GM18505 (cell line): ENCODE results near the gene NCR3LG1.

Experiments
- ATAC-seq: cut with Tn5 transposase; IDR thresholded peaks from one replicate; pipeline ENCODE4 v1.9.1; 2021; ENCODE audit not compliant: unreplicated experiment
- POLR2A ChIP-seq: IDR thresholded peaks from 4 replicates; pipeline ENCODE4 v1.6.1; 2011; ENCODE audit warnings: borderline replicate concordance; ENCODE audit not compliant: insufficient read depth, insufficient read length; ENCODE audit errors: extremely low read depth

Gene NCR3LG1

DNA sequence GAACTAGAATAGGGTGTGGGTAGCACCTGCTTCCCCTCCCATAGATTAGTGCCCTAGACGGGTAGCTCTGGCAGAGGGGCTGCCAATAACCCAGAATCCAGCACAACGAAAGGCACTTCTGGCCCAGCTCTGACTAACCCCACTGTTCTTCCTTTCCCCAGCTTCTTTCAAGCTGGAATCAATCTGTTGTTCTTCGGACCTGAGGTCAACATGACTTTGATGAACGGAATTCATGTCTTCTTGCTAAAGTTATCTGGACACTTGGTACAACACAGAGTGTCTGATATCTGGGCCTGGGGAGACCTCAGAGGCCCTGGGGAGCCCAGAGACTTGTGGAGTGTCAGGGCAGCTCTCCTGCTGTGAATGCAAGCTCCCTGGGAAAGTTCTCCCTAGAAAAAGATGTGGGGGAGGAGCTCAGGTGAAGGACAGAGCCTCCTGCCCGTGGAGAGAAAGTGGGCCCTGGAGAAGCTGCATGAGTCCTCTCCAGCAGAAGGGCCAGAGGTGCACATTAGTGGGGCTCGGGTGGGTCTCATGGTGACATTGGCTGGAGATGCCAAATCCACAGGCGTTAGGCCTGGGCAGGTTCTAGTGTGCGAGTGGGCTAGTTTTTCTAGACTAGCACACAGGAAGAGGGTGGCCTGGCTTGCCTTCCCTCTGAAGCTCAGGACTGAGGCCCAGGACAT lies 30.6 kb downstream of the NCR3LG1 start:
- ATAC-seq: no peak
- no peak for TF ChIP-seq POLR2A

DNA sequence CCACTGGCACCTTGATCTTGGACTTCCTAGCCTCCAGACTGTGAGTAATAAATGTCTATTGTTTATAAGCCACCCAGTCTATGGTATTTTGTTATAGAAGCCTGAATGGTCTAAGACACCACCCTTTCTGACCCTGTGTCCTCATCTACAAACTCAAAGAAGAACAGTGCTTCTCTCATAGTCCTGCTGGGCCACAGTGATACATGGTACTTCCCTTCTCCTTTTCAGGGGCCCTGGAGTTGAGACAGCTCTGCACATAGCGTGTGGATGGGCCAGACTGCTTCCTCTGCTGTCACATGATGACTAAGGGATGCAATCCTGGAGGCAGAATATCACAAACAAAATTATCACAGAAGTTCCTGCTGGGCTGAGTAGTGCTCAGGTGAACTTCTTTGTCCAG lies 31.9 kb downstream of the NCR3LG1 start:
- no peak for TF ChIP-seq POLR2A

DNA sequence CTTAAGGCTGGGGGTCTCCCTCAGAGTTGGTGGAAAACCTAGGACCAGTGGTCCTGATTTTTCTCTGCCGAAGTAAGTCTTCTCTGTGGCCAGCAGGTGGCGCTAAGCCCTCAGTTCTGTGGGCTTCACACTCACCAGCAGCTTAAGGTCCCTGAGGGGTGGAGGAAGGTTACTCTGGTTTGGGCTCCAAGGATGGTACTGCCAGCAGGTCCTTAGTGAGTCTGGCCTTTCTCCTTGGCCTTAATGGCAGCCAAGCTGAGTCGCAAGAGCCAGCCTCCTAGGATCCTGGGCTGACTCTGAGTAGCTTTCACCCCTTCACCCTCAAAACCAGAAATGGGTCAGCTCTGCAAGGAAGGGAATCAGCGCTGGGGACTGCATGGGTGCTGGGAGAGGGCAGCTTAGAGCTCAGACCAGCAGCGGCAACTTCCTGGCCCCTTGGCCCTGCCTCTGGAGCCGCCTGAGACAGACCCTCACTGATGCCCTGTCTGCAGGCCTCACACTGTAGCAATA lies 32.5 kb downstream of the NCR3LG1 start:
- no peak for TF ChIP-seq POLR2A
- no peak for ATAC-seq

More for the DNA sequence above, 31.9 kb downstream of the NCR3LG1 start:
- no peak for ATAC-seq

DNA sequence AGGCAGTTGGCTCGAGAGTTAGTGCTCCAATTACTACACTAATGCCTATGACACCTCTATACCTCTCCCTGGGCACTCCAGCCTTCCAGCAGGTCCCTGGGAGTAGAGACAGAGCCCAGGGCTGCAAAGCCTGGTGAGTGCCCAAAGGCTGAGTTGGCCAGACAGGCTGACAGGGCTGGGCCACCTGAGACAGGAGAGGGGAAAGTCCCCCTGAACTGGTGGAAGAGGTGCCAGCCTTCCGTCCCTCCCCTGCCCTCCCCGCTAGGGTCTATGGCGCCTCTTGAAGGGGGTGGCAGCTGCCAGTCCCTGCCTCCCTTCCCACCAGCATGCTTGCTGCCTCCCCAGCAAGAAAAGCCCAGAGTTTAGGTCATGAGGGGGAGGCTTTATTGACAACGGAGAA lies 33.9 kb downstream of the NCR3LG1 start:
- TF ChIP-seq POLR2A: no peak
- no peak for ATAC-seq

DNA sequence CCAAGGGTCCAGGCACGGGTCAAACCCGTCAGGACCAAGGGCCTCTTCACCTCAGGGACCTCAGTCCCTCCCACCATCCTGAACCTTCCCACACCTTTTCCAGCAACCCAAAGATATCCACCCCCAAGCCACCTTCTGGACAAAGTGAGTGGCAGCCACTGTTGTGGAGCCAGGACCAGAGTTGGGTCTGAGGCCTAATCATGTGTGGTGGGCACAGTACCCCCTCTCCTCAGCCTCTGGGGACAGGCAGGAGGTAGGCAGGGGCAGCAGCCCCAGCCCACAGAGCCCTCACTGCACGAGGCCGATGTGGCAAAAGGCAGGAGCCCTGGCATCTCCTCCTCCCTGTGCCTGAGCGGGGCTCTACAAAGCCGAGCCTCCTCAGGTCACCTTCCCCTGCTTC lies 34.3 kb downstream of the NCR3LG1 start:
- ATAC-seq: no peak
- no peak for TF ChIP-seq POLR2A

DNA sequence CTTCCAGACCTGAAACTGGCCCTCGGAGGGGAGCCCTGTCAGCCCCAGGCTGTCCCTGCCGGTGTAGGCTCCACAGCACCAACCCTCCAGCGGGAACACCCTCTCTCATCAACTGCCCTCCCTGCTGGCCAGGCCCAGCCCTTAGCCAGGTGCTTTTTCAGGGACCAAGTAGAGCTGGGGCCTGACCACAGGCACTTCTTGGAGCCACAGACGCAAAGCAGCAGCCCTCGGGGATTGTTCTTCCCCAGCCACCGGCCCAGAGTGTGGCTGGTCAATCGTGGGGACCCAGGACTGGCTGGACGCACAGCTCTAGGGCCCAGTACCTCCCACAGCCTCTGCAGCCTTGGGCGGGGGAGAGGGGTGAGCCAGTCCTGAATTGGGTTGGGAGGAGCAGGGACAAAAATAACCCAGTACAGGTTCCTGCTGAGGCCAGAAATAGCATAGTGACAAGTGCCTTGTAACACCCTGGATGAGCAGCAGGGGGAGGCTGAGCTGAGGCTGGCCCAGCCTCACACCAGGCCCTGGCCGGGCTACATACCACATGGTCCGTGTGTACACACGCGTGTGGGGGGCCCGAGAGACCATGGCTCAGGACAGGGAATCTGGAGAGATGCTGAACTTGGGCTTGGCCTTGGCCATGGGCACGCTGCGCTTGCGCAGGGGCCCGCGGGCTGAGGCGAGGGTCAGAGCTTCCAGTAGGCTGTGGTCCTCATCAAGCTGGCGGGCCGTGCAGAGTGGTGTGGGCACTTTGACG lies 34.9 kb downstream of the NCR3LG1 start:
- peak; percentile 59 for ATAC-seq
- no peak for TF ChIP-seq POLR2A

DNA sequence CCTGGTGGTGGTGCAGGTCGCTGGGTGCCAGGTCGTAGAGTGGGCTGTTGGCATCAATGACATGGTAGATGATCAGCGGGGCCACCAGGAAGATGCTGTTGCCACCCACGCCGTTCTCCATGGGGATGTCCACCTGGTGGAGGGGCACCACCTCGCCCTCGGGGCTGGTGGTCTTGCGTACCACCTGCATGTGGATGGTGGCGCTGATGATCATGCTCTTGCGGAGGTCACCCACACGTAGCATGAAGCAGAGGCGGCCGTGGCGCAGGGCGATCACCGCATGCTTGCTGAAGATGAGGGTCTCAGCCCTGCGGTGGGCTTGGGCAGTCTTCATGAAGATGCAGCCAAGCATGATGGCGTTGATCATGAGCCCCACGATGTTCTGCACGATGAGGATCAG lies 35.7 kb downstream of the NCR3LG1 start:
- no peak for TF ChIP-seq POLR2A
- no peak for ATAC-seq

DNA sequence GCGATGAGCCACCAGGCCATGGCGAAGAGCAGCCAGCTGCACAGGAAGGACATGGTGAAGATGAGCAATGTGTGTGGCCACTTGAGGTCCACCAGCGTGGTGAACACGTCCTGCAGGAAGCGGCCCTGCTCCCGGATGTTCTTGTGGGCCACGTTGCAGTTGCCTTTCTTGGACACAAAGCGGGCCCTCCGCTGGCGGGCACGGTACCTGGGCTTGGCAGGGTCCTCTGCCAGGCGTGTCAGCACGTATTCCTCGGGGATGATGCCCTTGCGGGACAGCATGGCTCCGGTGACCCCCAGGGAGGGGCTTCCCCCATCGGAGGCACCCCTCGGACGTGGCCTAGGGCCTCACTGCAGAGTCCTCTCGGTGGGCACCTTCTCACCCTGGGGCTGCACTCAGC lies 36.2 kb downstream of the NCR3LG1 start:
- ATAC-seq: no peak
- TF ChIP-seq POLR2A: no peak

DNA sequence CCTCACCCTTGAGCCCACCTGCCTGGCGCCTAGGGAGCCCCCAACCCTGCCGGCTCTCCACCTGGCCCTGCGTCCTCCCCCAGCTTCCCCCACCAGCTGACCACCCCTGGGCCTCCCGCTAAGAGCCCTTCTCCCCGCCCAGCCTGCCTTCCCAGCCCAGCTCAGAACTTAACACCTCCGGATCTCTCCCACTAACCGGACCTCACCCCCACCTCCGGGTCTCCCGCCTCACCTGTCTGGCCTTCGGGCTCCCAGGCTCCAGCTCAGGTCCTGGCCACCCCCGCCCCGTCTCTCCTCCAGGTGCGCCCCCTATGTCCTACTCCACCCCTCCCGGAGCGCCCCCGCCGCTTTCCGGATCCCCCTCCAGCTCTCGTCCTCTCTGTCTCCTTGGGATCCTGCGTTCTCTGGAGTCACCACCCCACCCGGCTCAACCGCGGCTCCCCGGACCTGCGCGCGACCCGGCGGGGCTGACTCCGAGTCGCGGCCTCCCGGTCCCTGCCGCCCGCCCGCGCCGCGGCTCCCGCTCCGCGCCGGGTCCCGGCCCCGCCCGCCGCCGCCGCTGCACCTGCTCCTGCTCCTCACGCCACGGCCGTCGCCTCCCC lies 37.1 kb downstream of the NCR3LG1 start, which contains the start of gene KCNJ11:
Gene KCNJ11, minus strand, starts transcription at position 51 of the 602 bp plus-strand sequence. CDS start 568 bp downstream, outside the sequence.
- peak; percentile 40 for ATAC-seq
- no peak for TF ChIP-seq POLR2A

DNA sequence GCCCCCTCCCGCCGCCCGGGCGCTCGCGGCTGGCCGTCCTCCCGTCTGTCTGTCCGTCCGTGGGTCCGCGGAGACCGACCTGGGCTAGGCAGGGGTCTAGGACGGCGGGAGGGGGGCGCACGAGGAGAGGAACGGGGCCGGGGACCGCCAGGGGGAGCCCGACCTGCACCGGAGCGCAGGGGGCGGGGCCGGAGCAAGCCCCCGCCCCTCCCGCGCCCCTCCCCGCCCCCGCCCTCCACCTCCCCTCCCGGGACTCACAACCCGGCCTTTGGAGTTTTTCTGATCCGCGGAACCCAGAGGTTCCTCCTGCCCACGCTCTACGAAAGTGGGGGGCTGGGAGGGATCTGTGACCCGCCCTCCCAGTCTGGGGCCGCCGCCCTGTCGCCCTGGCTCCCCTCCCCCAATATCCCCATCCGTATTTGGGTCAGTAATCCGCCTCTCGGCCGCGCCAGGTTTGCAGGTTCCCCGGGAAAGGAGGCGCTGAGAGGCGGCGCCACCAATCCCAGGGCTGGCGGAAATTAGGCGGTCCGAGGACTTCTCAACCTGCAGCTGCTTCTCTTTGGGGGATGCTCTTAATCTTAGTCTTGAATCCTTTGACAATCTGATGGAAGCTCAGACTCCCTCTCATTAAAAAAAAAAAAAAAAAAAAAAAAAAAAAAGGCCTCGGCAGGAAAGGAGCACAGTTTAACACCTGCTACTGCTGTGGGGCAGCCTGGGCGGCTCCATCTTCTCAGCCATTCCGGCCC lies 37.8 kb downstream of the NCR3LG1 start:
- no peak for TF ChIP-seq POLR2A
- peak; percentile 59 for ATAC-seq

DNA sequence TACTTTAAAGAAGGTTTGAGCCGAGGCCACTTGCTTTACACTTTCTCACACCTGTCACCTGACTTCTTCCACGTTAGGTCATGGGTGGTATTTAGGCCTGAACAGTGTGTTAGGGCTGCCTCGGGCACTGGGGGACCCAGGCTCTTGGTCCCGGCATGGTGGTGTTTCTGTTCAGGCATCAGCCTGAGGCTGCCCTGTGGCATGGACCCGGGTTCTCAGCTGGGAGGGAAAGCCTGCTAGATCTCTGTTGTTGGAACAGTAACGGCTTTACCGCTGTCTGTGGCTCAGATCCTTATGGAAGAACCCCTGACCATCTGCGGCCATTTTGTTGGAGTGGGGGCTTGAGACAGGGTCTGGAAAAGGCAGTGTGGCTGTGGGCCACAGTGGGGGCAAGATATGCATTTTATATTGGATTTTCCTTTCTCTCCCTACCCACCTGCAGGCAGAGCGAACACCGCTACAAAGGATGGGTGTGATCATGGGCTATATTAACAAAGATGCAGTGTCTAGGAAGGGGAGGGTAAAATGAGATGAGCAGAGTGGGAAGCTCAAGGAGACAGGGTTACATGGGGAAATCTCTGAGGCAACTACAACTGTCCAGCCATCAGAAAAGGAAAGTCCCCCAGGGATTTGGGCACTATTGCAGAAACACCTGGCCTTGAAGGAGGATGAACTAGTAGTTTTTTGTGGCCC lies 38.5 kb downstream of the NCR3LG1 start:
- TF ChIP-seq POLR2A: no peak
- ATAC-seq: no peak

DNA sequence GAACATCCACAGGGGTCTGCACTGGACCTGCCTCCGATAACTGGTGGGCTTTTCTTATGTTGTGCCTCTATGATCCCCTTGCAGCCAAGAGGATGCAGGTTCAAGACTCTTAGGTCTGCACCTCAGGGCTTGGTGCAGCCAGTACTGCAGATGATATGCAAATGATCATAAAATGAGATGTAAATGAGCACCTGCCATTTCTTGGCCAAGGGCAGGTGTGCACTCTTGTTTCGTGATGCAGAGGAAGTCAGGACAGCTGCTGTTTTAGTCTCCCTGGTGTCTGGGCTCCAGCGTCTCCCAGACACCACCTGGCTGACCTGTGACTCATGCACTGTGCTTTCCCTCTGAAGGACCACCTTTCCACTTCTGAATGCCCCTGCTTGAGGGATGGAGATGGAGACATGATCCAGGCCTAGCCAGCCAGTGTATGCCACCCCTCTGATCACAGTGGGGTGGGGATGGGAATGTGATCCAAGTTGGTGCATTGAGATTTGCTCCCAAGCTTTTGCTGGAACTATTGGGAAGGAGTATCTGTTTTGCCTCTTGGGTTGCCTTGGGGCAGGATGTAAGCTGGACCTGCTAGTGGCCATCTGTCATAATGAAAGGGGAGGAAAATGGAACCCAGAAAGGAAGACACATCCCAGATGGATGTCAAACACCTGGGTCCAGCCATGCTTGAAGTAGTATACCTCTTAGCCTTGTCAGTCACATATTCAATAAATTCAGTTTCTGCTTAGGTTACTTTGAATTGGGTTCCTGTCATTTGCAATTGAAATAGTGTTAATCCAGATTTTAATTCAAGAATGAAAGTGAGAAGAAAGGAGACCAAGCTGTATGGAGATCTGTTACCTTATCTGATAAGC lies 40.1 kb downstream of the NCR3LG1 start:
- no peak for TF ChIP-seq POLR2A
- no peak for ATAC-seq

DNA sequence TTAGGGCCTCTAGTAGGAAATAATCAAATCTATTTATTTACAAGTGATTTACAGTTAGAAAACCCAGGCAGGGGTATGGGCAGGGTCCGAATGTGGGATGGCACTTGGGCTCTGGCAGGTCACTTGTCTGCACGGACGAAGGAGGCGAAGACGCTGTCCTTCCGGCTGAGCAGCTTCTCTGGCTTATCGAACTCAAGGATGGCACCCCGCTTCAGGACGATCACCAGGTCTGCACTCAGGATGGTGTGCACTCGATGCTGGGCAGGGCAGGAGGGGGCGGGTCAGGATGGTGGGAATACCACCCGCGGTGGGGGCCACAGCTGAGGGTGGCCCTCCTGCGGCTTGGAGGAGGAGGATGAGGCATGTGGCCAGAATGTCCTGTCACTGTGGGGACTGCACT lies 41.3 kb downstream of the NCR3LG1 start:
- TF ChIP-seq POLR2A: no peak
- ATAC-seq: no peak
